Skeletal muscle tissue (tissue), 4 donors: ENCODE measurements around the gene ALDH1L1. TPM values are rescaled to one million over a fixed set of nuclear protein-coding genes. Genes with fewer than 3 reads are reported as not detected.
"Not testable (repeated sequence)": the region's sequence is repeated elsewhere in the genome, so short reads cannot be mapped to it uniquely, and the experiment has no call there.

Experiments
- H3K27ac ChIP-seq: one replicate; pipeline ENCODE4 v1.7.0; 2013; ENCODE audit warnings: mild to moderate bottlenecking, low read depth, low read length, inconsistent platforms
- H3K27me3 ChIP-seq, 3 donors: one replicate each; pipeline ENCODE4 v1.7.0; 2013; ENCODE audit warnings: low read length in 3 of 3; ENCODE audit not compliant: control insufficient read depth in 3 of 3, insufficient read depth in 3 of 3
- H3K36me3 ChIP-seq, 3 donors: one replicate each; pipeline ENCODE4 v1.7.0; 2013; ENCODE audit warnings: low read length in 3 of 3; ENCODE audit not compliant: control insufficient read depth in 3 of 3, insufficient read depth in 3 of 3
- H3K4me1 ChIP-seq, 3 donors: one replicate each; pipeline ENCODE4 v1.7.0; 2013; ENCODE audit warnings: low read length in 3 of 3, mild to moderate bottlenecking in 3 of 3; ENCODE audit not compliant: control insufficient read depth in 3 of 3, insufficient read depth in 3 of 3
- H3K4me3 ChIP-seq, 3 donors: one replicate each; pipeline ENCODE4 v1.7.0; 2013; ENCODE audit warnings: low read length in 3 of 3
- H3K9ac ChIP-seq, 3 donors: one replicate each; pipeline ENCODE4 v1.7.0; 2013; ENCODE audit warnings: low read length in 3 of 3, mild to moderate bottlenecking in 3 of 3, moderate library complexity in 2 of 3, low read depth in 1 of 3
- H3K9me3 ChIP-seq, 3 donors: one replicate each; pipeline ENCODE4 v1.7.0; 2013; ENCODE audit warnings: low read length in 3 of 3; ENCODE audit not compliant: control insufficient read depth in 3 of 3
- total RNA-seq: library from RNA; depleted of rRNA; stranded (reverse); fragments of >200 nt; gene quantifications from one replicate; pipeline ENCODE4 v1.2.3, GENCODE V29; 2014
- donor health status: Osteomylitis.

ALDH1L1 gene
- total RNA-seq, 1 donor from 2014 or later: 2.6 TPM

DNA sequence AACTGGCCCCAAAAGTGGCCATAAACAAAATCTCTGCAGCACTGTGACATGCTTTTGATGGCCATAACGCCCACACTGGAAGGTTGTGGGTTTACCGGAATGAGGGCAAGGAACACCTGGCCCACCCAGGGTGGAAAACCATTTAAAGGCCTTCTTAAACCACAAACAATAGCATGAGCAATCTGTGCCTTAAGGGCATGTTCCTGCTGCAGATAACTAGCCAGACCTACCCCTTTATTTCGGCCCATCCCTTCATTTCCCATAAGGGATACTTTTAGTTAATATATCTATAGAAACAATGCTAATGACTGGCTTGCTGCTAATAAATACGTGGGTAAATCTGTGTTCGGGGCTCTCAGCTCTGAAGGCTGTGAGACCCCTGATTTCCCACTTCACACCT is 88.3 kb downstream of the ALDH1L1 start:
- not testable (repeated sequence) for H3K27ac ChIP-seq, H3K9ac ChIP-seq, H3K36me3 ChIP-seq, H3K4me1 ChIP-seq, H3K27me3 ChIP-seq, H3K4me3 ChIP-seq, H3K9me3 ChIP-seq

DNA sequence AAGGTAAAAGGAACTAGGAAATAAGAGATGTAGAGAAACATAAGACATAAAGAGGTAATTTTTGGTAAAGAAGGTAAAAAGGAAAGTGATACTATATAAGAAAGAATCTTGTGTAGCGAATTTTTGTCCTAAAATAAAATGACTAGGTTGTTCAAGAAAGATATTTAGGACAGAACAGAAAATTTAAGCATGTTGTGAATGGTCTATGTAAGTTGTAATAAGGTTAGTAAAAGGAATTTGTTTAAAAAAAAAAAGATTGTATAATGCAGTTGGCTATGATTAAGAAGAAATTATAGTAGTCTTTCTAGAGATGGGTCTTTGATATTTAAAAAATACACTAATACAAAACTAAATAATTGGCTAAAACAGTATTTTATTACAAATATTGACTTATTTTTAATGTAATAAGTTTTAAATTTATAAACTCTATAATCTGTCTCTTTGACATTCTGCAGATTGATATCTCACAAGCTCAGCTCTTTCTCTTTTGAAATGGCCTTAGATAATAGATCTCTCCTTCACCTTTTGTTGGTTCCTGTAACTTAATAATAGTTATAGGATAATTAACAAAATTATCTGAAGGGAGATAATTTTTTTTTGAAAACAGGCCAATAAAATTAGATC is 92.7 kb downstream of the ALDH1L1 start:
- no peak overlapping the region for H3K9ac ChIP-seq
- H3K4me1 ChIP-seq: peaks cover 3 to 9% (median 6%) of the 10 kb centered on the region in 3 donors
- H3K27ac ChIP-seq: no peak overlapping the region
- H3K36me3 ChIP-seq: no peaks in the 10 kb centered on the region
- H3K9me3 ChIP-seq: no peaks in the 10 kb centered on the region
- no peak overlapping the region for H3K4me3 ChIP-seq
- no peaks in the 10 kb centered on the region for H3K27me3 ChIP-seq

DNA sequence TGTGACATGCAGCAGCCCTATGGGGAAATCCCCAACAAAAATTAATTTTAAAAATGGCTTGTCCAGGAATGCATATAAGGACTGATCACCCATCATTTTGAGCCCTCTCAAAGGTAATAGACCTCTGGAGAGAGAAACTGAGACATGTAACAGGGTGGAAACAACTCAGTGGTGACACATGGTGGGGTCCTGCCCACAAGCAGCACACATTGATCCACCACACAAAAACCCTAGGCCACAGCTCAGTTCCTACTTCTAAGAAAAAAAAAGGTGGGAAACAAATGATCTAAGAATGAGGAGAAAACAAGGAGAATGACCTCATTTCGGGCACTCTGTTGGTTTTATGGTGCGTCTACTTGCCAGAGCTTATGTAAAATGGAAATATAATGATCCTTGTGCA is 94.5 kb downstream of the ALDH1L1 start:
- no peaks in the 10 kb centered on the region for H3K9me3 ChIP-seq
- no peak overlapping the region for H3K9ac ChIP-seq
- no peak overlapping the region for H3K4me3 ChIP-seq
- H3K27ac ChIP-seq: no peak overlapping the region
- H3K4me1 ChIP-seq: peaks cover 15 to 20% (median 18%) of the 10 kb centered on the region in 3 donors
- no peaks in the 10 kb centered on the region for H3K36me3 ChIP-seq
- H3K27me3 ChIP-seq: no peaks in the 10 kb centered on the region

DNA sequence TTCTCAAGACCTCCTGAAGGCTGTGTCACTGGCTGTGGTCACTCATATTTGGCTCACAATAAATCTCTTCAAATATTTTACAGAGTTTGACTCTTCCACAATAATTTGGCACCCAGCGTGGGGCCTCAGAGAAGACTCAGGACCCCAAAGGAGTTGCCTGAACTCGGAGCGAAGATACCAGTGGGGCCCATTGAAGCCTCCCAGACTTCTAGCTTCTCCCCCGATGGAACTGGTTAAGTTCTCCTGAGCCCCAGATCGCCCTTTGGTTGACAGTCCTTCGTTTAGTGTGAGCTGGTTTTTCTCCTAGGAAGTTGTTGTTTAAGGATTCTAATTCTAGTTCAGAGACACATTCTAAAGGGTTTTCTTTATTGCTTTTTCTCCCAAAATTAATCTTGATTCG is 95.1 kb downstream of the ALDH1L1 start:
- H3K4me3 ChIP-seq: no peak overlapping the region
- H3K9ac ChIP-seq: no peak overlapping the region
- peaks cover 15 to 20% (median 18%) of the 10 kb centered on the region in 3 donors for H3K4me1 ChIP-seq
- H3K9me3 ChIP-seq: no peaks in the 10 kb centered on the region
- no peaks in the 10 kb centered on the region for H3K36me3 ChIP-seq
- no peaks in the 10 kb centered on the region for H3K27me3 ChIP-seq
- H3K27ac ChIP-seq: no peak overlapping the region

DNA sequence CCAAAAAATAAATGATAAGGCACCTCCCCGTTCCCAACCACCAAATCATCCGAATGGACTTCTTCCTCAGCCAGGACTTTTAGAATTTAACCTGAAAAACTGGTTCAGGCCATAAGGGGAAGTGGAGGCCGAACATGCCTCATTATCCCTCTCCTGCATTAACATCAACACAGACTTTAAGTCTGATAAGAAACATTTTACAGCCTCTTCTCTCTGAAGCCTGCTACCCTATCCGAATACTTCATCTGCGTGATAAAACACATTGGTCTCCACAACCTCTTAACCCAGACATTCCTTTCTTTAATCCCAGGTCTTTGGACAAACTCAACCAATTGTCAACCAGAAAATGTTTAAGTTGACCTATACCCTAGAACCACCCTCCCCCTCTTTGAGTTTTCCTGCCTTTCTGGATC is 95.6 kb downstream of the ALDH1L1 start:
- Histone ChIP-seq H3K9ac (peak overlapping the region; percentile 79 to 88 (median 83)), H3K4me1 (peaks cover 15 to 20% (median 18%) of the 10 kb centered on the region in 3 donors), H3K36me3 (no peaks in the 10 kb centered on the region), H3K27ac (peak overlapping the region; percentile 81), H3K4me3 (peak overlapping the region; percentile 22 to 73 (median 71)), H3K27me3 (no peaks in the 10 kb centered on the region), H3K9me3 (no peaks in the 10 kb centered on the region)

DNA sequence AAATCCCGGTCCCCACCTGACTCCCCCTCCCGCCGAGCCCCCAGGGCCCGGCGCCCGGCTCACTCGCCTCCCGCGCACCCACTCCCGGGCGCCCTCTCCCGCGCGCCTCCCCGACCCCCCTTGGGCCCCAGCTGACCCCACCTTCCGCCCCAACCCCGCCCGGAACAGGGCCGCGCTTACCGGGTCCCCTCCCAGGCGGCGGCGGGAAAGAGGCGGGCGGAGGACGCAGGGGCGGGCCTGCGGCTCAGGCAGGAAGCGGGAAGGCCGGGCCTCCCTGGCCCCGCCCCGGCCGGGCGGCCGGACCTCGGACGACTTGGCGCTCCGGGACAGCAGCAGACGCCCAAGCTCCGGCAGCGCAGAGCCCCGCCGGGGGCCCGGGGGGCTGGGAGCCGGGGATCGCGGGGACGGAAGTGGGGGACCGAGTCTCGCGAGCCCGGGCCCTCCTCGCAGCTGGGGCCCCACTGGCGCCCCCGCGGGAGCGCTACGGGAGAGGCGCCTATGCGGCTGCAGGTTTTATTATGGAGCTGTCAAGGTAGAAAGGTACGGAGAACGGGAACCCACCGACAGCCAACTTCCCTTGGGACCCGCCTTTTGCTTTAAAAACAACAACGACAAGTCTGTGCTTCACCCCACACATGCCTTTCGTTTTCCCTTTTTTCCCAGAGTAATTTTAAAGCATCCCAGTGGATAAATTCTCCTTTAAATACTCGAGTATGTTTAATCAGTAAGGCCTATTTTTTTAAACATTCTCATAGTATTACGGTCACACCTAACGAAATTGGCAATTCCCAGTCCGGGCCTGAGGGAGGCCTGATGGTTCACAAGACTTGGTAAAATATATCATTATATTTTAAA is 96.2 kb downstream of the ALDH1L1 start, which contains the start of gene SLC41A3:
Gene SLC41A3 (minus strand): TSS at position 212 of the 855 bp plus-strand sequence. CDS start 15,905 bp downstream, outside the sequence.
- H3K4me1 ChIP-seq: peaks cover 15 to 20% (median 18%) of the 10 kb centered on the region in 3 donors
- H3K9ac ChIP-seq: peak within 1 kb of the TSS; percentile 83 to 88 (median 84)
- peak within 1 kb of the TSS; percentile 71 to 81 (median 73) for H3K4me3 ChIP-seq
- H3K9me3 ChIP-seq: no peaks in the 10 kb centered on the region
- no peaks in the 10 kb centered on the region for H3K36me3 ChIP-seq
- peak within 1 kb of the TSS; percentile 81 for H3K27ac ChIP-seq
- H3K27me3 ChIP-seq: no peaks in the 10 kb centered on the region

DNA sequence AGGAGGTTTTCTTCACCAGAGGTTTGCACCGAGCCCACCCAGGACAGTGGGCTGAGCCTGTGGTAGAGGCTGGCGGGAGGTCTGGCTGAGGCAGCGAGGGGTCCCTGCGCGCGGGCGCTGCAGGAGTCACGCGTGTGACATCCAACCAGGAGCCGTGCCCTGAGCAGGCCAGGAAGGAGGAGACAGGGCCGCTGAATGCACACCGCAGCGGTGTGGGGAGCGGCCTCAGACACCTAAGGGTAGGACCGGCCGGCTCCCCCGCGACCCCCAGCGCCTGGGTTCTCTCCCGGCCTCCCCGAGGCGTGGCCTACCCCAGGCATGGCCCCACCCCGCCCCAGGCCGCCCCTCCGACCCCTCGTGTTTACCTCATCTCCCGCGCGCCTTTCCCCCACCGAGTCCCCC is 96.9 kb downstream of the ALDH1L1 start:
- Histone ChIP-seq H3K4me3 (peak overlapping the region; percentile 70 to 81 (median 71)), H3K4me1 (peaks cover 17 to 20% (median 18%) of the 10 kb centered on the region in 3 donors), H3K9ac (peak overlapping the region; percentile 77 to 88 (median 84)), H3K9me3 (no peaks in the 10 kb centered on the region), H3K36me3 (no peaks in the 10 kb centered on the region), H3K27ac (peak overlapping the region; percentile 81), H3K27me3 (no peaks in the 10 kb centered on the region)

DNA sequence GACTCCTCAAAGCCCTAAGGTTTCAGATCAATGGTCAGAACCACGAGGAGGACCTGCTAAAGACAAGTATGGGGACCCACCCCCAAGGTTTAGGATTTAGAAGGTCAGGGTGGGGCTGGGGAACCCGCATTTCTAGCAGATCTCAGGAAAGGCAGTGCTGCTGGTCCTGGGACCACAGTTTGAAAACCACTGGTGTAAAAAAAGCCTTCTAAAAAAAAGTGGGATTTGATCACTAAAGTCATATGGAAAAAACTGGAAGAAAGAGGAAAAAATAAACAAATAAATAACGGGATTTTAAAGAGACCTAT is 97.3 kb downstream of the ALDH1L1 start:
- no peaks in the 10 kb centered on the region for H3K27me3 ChIP-seq
- peak overlapping the region; percentile 81 for H3K27ac ChIP-seq
- peak overlapping the region; percentile 77 to 88 (median 84) for H3K9ac ChIP-seq
- no peaks in the 10 kb centered on the region for H3K9me3 ChIP-seq
- peaks cover 17 to 21% (median 20%) of the 10 kb centered on the region in 3 donors for H3K4me1 ChIP-seq
- peak overlapping the region; percentile 70 to 81 (median 71) for H3K4me3 ChIP-seq
- no peaks in the 10 kb centered on the region for H3K36me3 ChIP-seq

DNA sequence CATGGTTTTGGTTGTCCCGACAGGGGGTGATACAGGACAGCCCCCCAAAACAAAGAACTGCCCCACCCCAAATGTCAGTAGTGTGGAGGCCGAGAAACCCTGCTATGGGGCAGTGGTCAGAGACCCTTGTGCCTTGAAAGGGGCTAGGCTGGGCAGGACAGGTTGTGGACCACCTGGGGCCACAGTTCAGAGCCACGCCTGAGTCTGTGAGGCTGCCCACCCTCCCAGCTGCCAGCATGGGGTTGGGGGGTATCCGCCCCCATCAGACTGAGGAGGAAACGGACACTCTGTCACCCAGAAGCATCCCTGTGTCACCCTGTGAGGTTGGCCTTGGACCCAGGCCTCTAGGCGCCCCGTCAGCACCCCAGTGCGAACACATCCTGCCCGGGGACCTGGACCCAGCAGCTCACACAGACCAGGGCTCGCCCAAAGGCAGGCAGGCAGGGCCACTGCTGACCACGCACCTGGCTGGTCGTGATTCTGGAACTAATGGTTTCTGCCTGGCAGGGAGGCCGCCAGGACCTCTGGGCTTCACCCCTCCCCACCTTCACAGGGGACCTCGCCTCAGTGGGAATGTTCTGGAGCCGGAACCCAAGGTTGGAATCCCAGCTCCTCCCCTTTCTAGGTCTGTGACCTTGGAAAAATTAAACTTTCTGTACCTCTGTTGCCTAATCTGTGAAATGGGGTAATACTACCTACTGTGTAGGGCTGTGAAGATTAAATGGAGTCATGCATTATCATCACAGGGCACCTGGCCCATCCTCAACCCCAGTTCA is 97.8 kb downstream of the ALDH1L1 start:
- peak overlapping the region in 2 of 3 donors; percentile 77 to 88 for H3K9ac ChIP-seq
- H3K4me3 ChIP-seq: peak overlapping the region in 2 of 3 donors; percentile 17 to 70
- H3K27ac ChIP-seq: peak overlapping the region; percentile 81

More for the DNA sequence above, 97.8 kb downstream of the ALDH1L1 start:
- H3K27me3 ChIP-seq: no peaks in the 10 kb centered on the region
- no peaks in the 10 kb centered on the region for H3K9me3 ChIP-seq
- peaks cover 17 to 21% (median 20%) of the 10 kb centered on the region in 3 donors for H3K4me1 ChIP-seq
- H3K36me3 ChIP-seq: no peaks in the 10 kb centered on the region
